GM21786 (cell line): Measurements from ENCODE around the gene ITGBL1.

Experiments used
- ATAC-seq: cut with Tn5 transposase; IDR thresholded peaks from one replicate; pipeline ENCODE4 v1.9.1; 2021; ENCODE audit not compliant: unreplicated experiment

Gene ITGBL1

DNA sequence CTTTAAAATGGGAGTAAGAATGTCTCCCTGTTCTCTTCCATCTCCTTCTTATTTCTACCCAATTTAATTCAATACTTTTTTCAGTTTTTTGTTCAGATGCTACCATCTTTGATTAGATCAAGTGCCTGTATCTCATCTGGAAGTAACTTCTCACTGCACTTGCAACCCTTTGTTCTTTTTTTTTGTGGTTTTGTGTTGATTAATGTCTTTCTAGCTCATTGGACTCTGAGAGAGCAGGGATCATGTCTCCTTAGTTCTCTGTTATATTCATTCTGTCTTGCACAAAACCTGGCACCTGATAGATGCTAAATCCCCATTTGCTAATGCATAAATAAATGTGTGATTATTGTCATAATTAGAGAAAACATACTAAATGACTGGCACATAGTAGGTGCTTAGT is 834 bp upstream of the ITGBL1 start:
- no peak for ATAC-seq

DNA sequence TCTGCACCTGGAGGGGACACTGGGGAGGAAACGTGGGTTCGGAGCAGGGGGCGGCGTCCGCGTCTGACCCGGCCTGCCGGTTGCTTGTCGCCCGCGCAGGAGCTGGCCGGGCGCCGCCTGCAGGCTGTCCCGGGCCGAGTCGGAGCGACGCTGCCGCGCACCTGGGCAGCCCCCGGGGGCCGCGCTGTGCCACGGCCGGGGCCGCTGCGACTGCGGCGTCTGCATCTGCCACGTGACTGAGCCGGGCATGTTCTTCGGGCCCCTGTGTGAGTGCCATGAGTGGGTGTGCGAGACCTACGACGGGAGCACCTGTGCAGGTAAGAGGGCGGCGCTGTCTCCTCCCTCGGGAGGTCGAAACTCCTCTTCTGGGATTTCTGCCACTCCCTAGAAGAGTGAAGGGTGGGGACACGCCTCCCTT is 1.3 kb downstream of the ITGBL1 start:
- peak; percentile 8 for ATAC-seq

DNA sequence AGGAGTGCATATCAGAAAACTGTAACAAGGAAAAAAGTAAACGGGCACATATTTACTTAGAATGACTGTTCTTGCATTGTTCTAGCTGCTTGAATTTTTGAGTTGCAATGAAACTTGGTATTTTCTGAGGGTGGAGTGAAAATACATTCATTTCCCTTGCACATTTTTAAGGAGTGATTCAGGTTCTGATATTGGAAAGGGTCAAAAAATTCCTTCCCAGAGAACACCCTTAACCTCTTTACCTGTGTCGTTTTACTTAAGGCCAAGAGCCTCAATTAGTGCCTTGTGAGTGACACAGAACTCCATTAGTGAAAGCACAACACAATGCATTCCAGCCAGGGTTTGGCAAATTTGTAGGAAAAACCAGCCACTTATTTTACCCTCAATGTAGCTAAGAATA is 2.3 kb downstream of the ITGBL1 start:
- no peak for ATAC-seq

DNA sequence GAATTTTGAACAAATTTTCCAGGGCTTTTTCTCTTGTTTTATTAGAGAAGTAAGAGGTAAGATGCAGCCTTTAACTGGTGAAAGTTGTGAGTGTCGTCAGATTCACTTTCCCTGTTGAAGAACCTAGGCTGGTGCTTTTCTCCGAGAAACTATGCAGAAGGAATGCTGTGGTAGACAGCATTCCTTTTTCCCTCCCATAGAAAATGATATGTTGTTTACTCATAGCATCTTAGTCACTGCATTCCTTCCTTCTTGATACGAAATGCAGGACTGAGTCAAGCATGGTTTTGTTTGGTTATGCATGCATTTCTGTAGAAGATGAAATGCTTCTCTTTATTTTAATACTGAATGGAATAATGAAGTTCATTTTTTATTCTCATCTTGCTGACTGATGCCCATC is 3.4 kb downstream of the ITGBL1 start:
- ATAC-seq, result no peak

DNA sequence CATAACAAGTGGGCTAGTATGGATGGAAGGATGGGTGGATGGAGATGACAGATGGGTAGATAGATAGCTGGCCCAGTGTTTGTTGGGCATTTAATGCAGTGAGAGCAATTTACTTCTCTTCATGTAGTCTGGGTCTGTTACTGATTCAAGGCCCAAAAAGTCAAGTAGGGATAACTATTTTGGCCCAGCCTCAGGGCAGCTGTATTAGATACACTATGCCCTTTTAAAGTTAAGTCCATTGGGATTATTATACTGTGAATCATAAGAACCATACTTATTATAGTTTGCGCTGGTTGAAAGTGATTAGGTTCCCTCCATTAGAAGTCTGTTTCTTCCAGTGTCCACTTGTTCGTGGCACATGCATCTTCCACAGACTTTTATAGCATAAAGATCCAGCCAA is 4.7 kb downstream of the ITGBL1 start:
- ATAC-seq, result no peak

DNA sequence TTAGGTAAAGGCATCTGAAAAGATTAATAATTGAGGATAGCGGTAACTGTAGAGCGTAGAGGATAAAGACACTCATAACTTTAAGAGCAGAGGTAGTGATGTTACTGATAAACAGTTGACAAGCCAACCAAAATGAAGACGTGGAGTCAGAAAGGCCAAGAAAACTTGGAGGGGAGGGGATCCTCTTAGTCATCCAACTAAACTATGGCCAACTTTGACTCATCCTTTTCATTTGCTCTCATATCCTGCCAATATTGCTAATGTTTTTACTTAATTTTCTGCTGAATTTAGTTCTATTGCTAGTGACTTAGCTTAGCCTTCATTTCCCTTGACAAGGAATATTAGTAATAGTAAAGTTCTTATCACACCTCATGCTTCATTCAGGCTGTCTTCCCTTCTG is 13.4 kb downstream of the ITGBL1 start:
- no peak for ATAC-seq

DNA sequence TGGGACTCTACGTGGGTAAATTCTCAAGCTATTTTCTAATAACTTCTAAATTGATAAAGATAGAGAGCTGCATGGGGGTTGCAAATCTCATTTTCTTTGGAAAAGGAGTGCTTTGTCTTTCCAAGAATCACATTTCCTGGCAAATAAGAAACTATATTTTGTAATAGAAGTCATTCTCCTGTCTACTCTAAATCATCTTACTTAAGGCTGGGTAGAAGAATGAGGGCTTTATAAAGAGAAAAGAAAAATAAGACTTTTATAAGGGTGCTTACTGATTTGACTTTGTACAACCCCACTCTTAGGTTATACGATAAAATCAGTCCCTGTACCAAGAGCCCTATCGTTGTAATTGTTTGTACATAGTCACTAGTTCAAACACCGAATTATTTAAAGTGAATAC is 14.9 kb downstream of the ITGBL1 start:
- no peak for ATAC-seq

DNA sequence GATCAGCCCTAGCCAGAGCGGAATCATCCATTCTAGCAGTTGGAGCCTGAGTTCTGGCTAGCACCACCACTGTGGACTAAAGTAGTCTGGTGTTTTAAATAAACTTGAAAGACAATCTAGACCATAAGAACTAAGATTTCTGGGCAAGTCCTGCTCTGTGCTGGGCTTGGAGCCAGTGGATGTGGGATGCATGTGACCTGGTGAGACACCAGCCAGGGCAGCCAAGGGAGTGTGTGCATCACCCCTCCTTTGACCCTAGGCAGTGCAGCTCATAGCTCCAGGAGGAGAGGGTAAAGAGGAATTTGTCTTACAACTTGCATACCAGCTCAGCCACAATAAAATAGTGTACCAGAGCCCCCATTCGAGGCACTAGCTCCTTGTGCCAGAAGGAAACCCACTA is 21.0 kb downstream of the ITGBL1 start:
- ATAC-seq, result no peak

DNA sequence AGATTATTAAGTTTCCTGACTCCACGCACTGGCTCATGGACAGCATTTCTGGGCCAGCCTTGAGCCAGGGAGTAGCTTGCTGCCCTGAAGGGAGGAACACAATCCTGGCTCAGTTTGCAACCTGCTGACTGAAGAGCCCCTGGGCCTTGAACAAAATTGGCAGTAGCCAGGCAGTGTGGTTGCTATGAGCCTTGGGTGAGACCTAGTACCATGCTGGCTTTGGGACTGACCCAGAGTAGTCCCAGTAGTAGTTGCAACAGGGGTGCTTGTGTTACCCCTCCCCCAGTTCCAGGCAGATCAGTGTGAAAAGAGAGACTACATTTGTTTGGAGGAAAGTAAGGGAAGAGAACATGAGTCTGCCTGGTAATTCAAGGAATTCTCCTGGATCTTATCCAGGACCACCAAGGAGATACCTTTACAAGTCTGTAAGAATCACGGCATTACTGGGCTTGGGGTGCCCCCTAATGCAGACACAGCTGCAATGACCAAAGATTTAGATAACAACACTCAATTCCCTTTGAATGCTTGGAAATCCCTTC is 22.0 kb downstream of the ITGBL1 start:
- no peak for ATAC-seq

DNA sequence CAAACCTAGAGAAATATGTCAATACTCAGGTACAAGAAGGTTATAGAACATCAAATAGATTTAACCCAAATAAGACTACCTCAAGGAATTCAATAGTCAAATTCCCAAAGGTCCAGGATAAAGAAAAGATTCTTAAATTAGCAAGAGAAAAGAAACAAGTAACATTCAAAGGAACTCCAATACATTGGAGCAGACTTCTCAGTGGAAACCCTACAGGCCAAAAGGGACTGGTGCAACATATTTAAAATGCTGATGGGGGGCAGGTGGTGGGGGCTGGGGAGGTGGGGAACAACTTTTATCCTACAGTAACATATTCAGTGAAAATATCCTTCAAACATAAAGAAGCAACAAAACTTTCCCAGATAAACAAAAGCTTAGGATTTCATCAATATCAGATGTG is 23.1 kb downstream of the ITGBL1 start:
- ATAC-seq, result no peak

DNA sequence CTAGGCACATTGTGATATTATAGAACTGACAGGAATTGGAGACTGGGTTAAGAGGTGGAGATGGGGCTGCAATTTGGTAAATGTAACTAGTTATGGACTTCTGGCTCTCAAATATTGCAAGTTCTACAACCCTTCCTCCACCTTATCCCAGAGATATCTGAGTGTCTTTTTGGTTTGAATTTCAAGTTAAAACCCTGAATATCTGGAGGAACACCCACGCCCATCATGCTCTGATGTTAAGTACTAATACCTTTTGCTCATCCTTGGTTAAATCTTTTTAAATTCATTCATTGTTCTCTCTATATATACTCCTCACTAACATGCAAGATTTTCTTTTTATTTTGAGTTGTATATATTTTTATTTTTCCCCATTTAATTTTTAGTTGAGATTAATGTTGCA is 28.9 kb downstream of the ITGBL1 start:
- no peak for ATAC-seq

DNA sequence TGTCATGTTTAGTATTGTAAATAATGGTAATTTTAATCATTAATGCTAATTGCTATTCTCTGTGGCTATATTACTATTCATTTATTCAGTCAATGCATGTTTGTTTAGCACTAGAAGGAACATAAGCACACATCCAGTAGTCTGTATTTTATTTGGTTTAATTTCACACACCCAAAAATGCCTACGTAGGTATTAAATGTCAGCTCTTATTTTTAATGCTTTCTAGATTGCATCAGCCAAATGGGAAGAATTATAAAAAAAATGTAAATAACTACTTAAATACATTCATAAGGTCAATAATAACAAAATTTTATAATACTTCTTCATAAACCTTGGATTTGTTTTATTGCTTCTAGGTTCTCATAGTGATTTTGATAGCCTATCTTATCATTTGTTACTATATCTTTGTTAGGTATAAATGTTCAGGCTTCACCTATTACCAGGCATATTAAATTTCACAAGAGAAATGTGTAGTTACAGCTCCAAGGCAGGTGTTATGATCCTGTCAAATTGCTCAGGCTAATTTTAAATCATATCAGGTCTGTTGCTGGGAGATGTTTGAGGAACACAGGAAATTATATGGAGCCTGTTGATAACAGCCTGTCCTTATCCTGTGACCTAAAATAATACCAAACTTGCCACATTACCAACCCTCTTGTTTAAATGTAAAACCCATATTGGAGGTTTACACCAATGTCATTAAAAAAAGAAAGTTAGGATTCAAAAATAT is 34.4 kb downstream of the ITGBL1 start:
- ATAC-seq, result no peak

DNA sequence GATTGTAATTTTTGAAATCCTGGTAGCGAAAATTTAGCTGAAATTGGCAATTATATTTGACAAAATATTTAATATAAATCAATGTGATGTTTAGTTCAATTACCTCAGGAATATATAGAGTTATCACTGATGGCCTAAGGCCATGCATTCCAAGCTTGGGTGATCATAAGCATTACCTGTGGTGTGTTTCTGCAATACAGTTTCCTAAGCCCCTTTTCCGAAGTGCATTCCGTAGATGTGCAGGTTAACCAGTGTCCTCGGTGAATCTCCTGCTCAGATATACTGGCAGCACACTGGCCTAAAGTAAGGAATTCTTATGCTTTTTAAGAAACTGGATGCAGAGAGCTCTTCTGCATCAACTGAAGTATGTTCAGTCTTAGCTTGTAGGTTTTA is 35.0 kb downstream of the ITGBL1 start:
- no peak for ATAC-seq

DNA sequence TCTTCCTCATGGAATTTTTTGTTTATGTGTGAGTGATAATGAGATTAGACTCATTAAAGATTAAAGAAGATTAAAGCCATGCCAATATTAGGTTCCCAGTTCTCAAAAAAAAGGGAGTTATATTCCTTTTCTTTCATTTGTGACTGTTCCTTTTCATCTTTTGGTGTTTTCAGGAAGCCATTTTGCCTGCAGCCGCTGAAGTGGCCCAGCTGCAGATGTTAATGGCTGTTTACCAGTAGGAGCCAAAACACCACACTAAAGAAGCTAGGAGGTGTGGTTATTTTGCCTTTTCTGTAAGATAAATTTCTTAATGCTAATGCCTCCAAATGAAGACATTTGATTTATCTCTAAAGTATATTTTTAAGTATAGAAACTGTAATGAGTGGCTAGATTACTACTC is 36.3 kb downstream of the ITGBL1 start:
- ATAC-seq, result no peak

DNA sequence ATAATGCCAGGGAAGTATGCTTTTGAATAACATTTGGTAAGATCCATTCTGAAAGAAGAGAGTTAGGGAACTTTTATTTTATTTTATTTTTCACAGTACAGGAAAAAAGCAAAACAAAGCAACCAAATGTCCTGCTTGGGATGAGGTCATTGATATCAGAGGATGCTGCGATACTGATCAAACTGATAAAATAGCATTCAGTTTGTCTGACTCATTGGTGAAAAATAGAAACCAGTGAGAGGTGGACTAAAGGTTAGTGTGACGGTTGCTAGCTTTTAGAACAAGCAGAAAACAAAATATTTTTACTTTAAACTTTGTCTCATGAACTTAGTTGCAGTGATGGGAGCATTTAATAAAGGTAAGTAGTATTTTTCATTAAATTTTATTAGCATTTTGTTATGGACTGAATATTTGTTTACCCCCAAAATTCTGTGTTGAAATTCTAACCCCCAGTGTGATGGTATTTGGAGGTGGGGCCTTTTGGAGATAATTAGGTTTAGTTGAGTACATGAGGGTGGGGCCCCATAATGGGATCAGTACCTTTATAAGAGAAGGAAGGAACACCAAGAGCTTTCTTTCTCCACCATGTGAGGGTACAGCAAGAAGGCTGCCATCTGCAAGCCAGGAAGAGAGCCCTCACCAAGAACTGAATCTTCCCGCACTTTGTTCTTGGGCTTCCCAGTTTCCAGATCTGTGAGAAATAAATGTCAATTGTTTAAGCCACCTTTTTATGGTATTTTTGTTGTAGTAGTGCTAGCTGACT is 37.3 kb downstream of the ITGBL1 start:
- ATAC-seq, result no peak

DNA sequence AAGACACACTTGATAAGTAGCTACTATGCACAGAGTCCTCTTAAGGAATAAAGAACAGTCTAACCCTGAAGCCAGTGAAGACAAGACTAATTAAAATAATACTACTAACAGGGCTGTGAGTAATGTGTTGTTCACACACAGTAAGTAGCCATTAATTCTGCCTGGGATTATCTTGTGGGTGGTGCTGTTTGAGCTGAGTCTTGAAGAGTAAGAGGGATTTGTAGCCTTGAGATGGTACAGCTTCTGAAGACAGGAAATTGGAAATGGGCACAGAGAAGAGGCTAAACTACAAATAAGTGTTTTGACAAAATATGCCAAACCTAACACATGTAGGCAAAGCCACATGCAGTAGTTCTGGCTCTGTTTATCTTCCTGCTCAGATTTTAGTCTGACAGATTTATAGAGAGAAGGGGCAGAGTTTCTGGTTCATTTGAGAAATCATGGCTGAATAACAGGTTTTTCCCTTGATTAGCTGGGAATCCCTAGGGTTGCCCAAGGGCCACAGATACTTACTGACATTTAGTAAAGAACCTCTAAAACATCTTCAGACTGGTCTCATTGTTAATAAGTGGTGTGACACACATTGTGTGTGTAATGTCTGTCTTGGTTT is 38.0 kb downstream of the ITGBL1 start:
- no peak for ATAC-seq

DNA sequence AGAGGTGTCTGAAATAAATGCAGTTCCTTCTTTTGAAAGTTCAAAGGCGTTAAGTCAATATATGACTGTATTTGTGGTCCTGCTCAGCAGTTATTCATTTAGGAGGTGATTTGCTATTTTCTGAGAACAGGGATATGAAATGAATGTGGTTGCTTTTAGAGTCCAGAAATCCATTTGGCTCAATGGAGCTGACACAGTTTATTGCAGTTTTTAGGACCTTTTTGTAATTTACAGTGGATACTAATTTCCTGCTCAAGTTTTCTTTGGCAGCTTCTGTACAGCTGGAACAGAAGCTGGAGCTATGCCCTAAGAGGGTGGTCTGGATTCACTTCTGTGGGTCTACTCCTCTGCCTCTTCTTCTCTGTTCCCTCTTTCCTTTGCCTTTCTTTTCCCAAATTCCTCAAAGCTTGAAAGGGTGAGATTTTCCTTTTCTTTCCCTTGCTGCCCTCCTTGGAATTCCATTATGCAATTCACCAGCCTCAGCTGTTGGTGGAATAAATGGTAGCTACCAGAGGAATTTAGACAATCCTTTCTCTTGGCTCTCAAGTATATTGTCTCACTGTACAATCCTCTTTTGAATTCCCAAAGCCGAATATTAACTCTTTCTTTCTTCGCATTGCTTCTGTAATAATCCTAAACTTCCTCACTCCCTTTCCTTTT is 39.9 kb downstream of the ITGBL1 start:
- ATAC-seq, result no peak

DNA sequence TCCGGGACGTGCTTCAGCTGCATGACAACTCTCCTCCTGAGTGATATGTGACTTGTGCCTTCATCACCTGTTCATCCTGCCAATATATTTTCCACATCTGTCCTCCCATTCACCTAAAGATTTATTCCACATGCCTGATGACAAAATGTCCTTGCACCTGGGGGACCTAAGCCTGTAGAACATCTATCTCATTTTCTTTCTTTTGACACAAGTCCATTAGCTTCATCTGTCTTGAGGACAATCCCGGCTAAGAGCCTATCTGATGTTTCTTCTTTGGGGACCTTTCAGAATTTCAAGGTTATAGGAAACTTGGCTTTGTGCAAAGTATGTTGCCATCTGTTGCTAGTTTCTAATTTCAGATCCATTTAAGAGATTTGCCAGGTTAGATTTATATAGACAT is 41.1 kb downstream of the ITGBL1 start:
- no peak for ATAC-seq

DNA sequence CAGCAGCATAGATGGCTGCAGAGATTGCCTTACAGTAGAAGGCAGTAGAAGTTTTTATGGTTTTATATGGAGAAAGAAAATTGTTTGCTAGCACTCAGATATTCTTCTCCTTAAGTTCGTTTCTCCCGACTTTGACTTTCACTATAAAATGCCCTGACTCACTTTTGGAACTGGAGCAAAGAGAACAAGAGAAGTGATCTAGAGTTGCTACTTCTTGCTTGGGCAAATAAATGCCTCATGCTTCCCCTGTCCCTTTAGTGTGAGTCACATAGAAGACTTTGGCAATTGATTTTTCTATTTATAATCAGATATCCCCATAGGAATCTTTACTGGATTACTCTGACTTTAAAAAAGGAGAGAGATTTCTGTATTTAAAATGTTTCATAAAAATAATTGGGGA is 46.9 kb downstream of the ITGBL1 start:
- no peak for ATAC-seq

DNA sequence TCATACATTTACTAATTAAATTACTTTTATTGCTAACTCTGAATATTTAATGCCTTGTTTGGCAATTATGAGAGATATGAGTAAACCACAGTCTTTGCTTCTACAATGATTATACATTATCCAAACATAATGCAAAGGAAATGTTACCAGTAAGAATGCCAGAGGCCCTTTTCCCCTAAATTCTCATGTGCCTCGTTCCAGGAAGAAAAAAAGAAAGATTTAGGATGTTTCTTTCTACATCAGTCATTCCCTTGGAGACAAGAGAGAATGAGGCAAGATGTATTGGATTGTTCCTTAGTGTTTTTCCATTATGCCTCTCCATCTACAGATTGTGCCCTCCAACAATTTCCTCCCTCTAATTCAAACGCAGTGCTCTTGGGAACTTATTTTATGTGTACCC is 50.1 kb downstream of the ITGBL1 start:
- ATAC-seq, result no peak

DNA sequence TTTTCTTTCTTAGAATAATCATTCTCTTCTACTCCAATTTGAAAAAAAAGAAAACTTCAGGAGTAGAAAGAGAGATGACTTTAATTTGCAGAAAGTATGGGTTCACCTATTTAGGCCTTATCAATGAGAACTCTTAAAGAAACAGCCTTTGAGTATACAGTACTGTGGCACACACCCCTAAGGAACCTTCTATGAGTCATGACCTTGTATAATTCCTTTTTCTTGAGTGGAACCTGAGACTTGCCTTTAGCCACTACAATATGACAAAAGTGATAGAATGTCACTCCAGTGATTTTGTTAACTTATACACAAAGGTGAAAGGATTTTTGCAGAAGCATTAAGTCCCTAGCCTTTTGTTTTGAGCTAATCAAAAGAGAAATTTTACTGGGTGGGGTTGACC is 58.7 kb downstream of the ITGBL1 start:
- ATAC-seq, result no peak

DNA sequence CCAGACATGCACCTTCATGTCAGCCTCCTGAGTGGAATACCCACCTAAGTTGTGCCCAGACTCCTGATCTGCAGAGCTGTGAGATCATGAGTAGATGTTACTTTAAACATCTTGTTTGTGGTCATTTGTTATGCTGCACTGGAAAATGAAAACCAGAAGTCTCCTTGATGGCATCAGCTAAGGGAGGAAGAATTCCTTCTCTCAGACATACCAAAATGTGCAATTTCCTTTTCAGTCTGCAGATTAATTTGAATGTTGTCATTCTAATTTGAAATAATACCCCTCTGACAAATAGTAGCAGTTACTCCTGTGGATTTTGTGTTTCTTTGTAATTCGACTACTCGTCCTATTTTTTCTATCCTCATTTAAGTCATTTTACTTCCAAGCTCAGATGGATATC is 59.3 kb downstream of the ITGBL1 start:
- ATAC-seq, result no peak
